ENCODE measurements around the gene PPOX.

GRCh38 chr1:161200992-161201835, 35.0 kb downstream of the PPOX start:
- TF ChIP-seq, protein P1, sequence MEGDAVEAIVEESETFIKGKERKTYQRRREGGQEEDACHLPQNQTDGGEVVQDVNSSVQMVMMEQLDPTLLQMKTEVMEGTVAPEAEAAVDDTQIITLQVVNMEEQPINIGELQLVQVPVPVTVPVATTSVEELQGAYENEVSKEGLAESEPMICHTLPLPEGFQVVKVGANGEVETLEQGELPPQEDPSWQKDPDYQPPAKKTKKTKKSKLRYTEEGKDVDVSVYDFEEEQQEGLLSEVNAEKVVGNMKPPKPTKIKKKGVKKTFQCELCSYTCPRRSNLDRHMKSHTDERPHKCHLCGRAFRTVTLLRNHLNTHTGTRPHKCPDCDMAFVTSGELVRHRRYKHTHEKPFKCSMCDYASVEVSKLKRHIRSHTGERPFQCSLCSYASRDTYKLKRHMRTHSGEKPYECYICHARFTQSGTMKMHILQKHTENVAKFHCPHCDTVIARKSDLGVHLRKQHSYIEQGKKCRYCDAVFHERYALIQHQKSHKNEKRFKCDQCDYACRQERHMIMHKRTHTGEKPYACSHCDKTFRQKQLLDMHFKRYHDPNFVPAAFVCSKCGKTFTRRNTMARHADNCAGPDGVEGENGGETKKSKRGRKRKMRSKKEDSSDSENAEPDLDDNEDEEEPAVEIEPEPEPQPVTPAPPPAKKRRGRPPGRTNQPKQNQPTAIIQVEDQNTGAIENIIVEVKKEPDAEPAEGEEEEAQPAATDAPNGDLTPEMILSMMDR (conservative IDR thresholded peaks at IDR 0.05) = no peak
- TF ChIP-seq EZH2 (IDR thresholded peaks at IDR 0.05; ENCODE audit: low read depth) = no peak
